Stomach (tissue), 4 donors: ENCODE results near the gene RAD54L.

ENCODE experiments used
- CTCF ChIP-seq, 7 experiments: fragments of 450-650 bp in 4 of 7; fragments of 200-600 bp in 3 of 7; sonication (generic) in 3 of 7; IDR thresholded peaks; one replicate each; pipeline ENCODE4 v1.5.1; 2016 to 2019; ENCODE audit warnings: antibody characterized with exemption in 7 of 7, control low read depth in 2 of 7, mild to moderate bottlenecking in 1 of 7
- EP300 ChIP-seq: sonication (generic); formaldehyde crosslinking; IDR thresholded peaks from one replicate; pipeline ENCODE4 v1.6.1; 2017; ENCODE audit warnings: antibody characterized with exemption

- no peak for TF ChIP-seq CTCF (IDR thresholded peaks at IDR 0.05)
- no peak for TF ChIP-seq EP300
Measured at GRCh38 chr1:46285730-46286477, 38.3 kb downstream of the RAD54L start.
